Astrocyte of the spinal cord (primary cell): Measurements from ENCODE around the gene TMEM271.

Experiments used
- DNase-seq: peaks from one replicate; pipeline ENCODE4 v3.0.0; 2011; ENCODE audit warnings: low read depth, low spot score
- H3K4me3 ChIP-seq: 2 replicates; pipeline ENCODE4 v1.5.1; 2011; ENCODE audit warnings: low read depth, mild to moderate bottlenecking, low read length, moderate library complexity
- CTCF ChIP-seq: IDR thresholded peaks from 2 replicates; pipeline ENCODE4 v1.5.1; 2012; ENCODE audit warnings: low read depth, mild to moderate bottlenecking, low read length, inconsistent platforms
- in situ Hi-C: cut with HindIII; loops from 2 replicates; pipeline ENCODE4 v1.10.0; 2017; ENCODE audit warnings: low sequenced_read_pairs

The TMEM271 gene

GRCh38 chr4:576245-576821 lies at the start of gene TMEM271:
TSS of gene TMEM271 (minus strand) at chr4:576295. CDS start at chr4:576062, 233 bp downstream.
- DNase-seq = no peak
- no peak for TF ChIP-seq CTCF
- in situ Hi-C loops = no loop called here
- no peak within 1 kb of the TSS for H3K4me3 ChIP-seq

- TF ChIP-seq CTCF = no peak
- no peak overlapping the region for H3K4me3 ChIP-seq
- in situ Hi-C loops = no loop called here
- no peak for DNase-seq
These were observed 49.6 kb upstream of the TMEM271 start for GRCh38 chr4:625631-626161.

- in situ Hi-C loops = no loop called here
- TF ChIP-seq CTCF = no peak
- DNase-seq = no peak
- no peak within 1 kb of the TSS for H3K4me3 ChIP-seq
These were observed 48.9 kb upstream of the TMEM271 start, which contains the start of gene PDE6B for GRCh38 chr4:624705-625590. TSS of gene PDE6B (plus strand) at chr4:625573. CDS start at chr4:625627, 54 bp downstream.

- TF ChIP-seq CTCF = no peak
- in situ Hi-C loops = no loop called here
- DNase-seq = no peak
- no peak overlapping the region for H3K4me3 ChIP-seq
These were observed 47.9 kb upstream of the TMEM271 start for GRCh38 chr4:623914-624566.

- no peak for TF ChIP-seq CTCF
- in situ Hi-C loops = no loop called here
- no peak overlapping the region for H3K4me3 ChIP-seq
- no peak for DNase-seq
These were observed 47.2 kb upstream of the TMEM271 start for GRCh38 chr4:622996-623913.
